ENCODE results near the gene NUP85.
A peak's percentile ranks its signal among the peaks of the same experiment; 100 is the strongest.

The NUP85 gene

GRCh38 chr17:75168998-75169397 is 36.5 kb upstream of the NUP85 start:
- Histone ChIP-seq H3K9ac (ENCODE audit: insufficient read length, low read depth) (no peak overlapping the region), H3K36me3 (ENCODE audit: insufficient read depth, insufficient read length, low read length) (peaks cover 72% of the 10 kb centered on the region), H3K4me3 (ENCODE audit: insufficient read length, low read depth) (no peak overlapping the region), H3K27me3 (ENCODE audit: insufficient read depth, insufficient read length) (no peaks in the 10 kb centered on the region), H3K9me3 (ENCODE audit: insufficient read depth, low read length) (no peaks in the 10 kb centered on the region), H3K4me1 (ENCODE audit: insufficient read depth, insufficient read length) (no peaks in the 10 kb centered on the region)
- DNase-seq (ENCODE audit: low read depth, low spot score) = no peak
- TF ChIP-seq ZNF274 (IDR thresholded peaks at IDR 0.05; ENCODE audit: low read depth, low read length) (no peak), YY1 (IDR thresholded peaks at IDR 0.05; ENCODE audit: insufficient read depth, insufficient read length) (no peak), SUZ12 (IDR thresholded peaks at IDR 0.05; ENCODE audit: extremely low read depth, insufficient read depth, insufficient read length) (no peak)

- H3K36me3 ChIP-seq (ENCODE audit: insufficient read depth, insufficient read length, low read length) = peaks cover 90% of the 10 kb centered on the region
- DNase-seq (ENCODE audit: low read depth, low spot score) = no peak
- H3K4me1 ChIP-seq (ENCODE audit: insufficient read depth, insufficient read length) = peaks cover 2% of the 10 kb centered on the region
- TF ChIP-seq ZNF274 (IDR thresholded peaks at IDR 0.05; ENCODE audit: low read depth, low read length) (no peak), SUZ12 (IDR thresholded peaks at IDR 0.05; ENCODE audit: extremely low read depth, insufficient read depth, insufficient read length) (no peak), YY1 (IDR thresholded peaks at IDR 0.05; ENCODE audit: insufficient read depth, insufficient read length) (no peak)
- H3K4me3 ChIP-seq (ENCODE audit: insufficient read length, low read depth) = no peak overlapping the region
- no peaks in the 10 kb centered on the region for H3K9me3 ChIP-seq (ENCODE audit: insufficient read depth, low read length)
- H3K9ac ChIP-seq (ENCODE audit: insufficient read length, low read depth) = no peak overlapping the region
- no peaks in the 10 kb centered on the region for H3K27me3 ChIP-seq (ENCODE audit: insufficient read depth, insufficient read length)
Observed at GRCh38 chr17:75173526-75173925, 32.0 kb upstream of the NUP85 start.

GRCh38 chr17:75174996-75175395 is 30.5 kb upstream of the NUP85 start:
- no peak for DNase-seq (ENCODE audit: low read depth, low spot score)
- Histone ChIP-seq H3K4me3 (ENCODE audit: insufficient read length, low read depth) (no peak overlapping the region), H3K36me3 (ENCODE audit: insufficient read depth, insufficient read length, low read length) (peaks cover 96% of the 10 kb centered on the region), H3K27me3 (ENCODE audit: insufficient read depth, insufficient read length) (no peaks in the 10 kb centered on the region), H3K9me3 (ENCODE audit: insufficient read depth, low read length) (no peaks in the 10 kb centered on the region), H3K9ac (ENCODE audit: insufficient read length, low read depth) (no peak overlapping the region), H3K4me1 (ENCODE audit: insufficient read depth, insufficient read length) (peaks cover 3% of the 10 kb centered on the region)
- TF ChIP-seq ZNF274 (IDR thresholded peaks at IDR 0.05; ENCODE audit: low read depth, low read length) (no peak), SUZ12 (IDR thresholded peaks at IDR 0.05; ENCODE audit: extremely low read depth, insufficient read depth, insufficient read length) (no peak), YY1 (IDR thresholded peaks at IDR 0.05; ENCODE audit: insufficient read depth, insufficient read length) (no peak)

GRCh38 chr17:75176625-75177024 is 28.9 kb upstream of the NUP85 start:
- H3K4me1 ChIP-seq (ENCODE audit: insufficient read depth, insufficient read length) = peaks cover 3% of the 10 kb centered on the region

GRCh38 chr17:75178453-75178852 is 27.0 kb upstream of the NUP85 start:
- Histone ChIP-seq H3K4me1 (ENCODE audit: insufficient read depth, insufficient read length) (peaks cover 3% of the 10 kb centered on the region), H3K27me3 (ENCODE audit: insufficient read depth, insufficient read length) (no peaks in the 10 kb centered on the region), H3K36me3 (ENCODE audit: insufficient read depth, insufficient read length, low read length) (peaks cover 74% of the 10 kb centered on the region), H3K9ac (ENCODE audit: insufficient read length, low read depth) (no peak overlapping the region), H3K4me3 (ENCODE audit: insufficient read length, low read depth) (no peak overlapping the region), H3K9me3 (ENCODE audit: insufficient read depth, low read length) (no peaks in the 10 kb centered on the region)
- DNase-seq (ENCODE audit: low read depth, low spot score) = no peak
- TF ChIP-seq YY1 (IDR thresholded peaks at IDR 0.05; ENCODE audit: insufficient read depth, insufficient read length) (no peak), SUZ12 (IDR thresholded peaks at IDR 0.05; ENCODE audit: extremely low read depth, insufficient read depth, insufficient read length) (no peak)

More at GRCh38 chr17:75176625-75177024, 28.9 kb upstream of the NUP85 start:
- Histone ChIP-seq H3K36me3 (ENCODE audit: insufficient read depth, insufficient read length, low read length) (peaks cover 91% of the 10 kb centered on the region), H3K9ac (ENCODE audit: insufficient read length, low read depth) (no peak overlapping the region), H3K9me3 (ENCODE audit: insufficient read depth, low read length) (no peaks in the 10 kb centered on the region), H3K27me3 (ENCODE audit: insufficient read depth, insufficient read length) (no peaks in the 10 kb centered on the region), H3K4me3 (ENCODE audit: insufficient read length, low read depth) (no peak overlapping the region)
- DNase-seq (ENCODE audit: low read depth, low spot score) = no peak
- TF ChIP-seq ZNF274 (IDR thresholded peaks at IDR 0.05; ENCODE audit: low read depth, low read length) = no peak
- no peak for TF ChIP-seq SUZ12 (IDR thresholded peaks at IDR 0.05; ENCODE audit: extremely low read depth, insufficient read depth, insufficient read length)
- TF ChIP-seq YY1 (IDR thresholded peaks at IDR 0.05; ENCODE audit: insufficient read depth, insufficient read length) = no peak

GRCh38 chr17:75181110-75181509 is 24.4 kb upstream of the NUP85 start:
- no peak for DNase-seq (ENCODE audit: low read depth, low spot score)
- Histone ChIP-seq H3K36me3 (ENCODE audit: insufficient read depth, insufficient read length, low read length) (peaks cover 47% of the 10 kb centered on the region), H3K9me3 (ENCODE audit: insufficient read depth, low read length) (no peaks in the 10 kb centered on the region), H3K4me3 (ENCODE audit: insufficient read length, low read depth) (peak overlapping the region; percentile 98), H3K4me1 (ENCODE audit: insufficient read depth, insufficient read length) (peaks cover 2% of the 10 kb centered on the region), H3K27me3 (ENCODE audit: insufficient read depth, insufficient read length) (no peaks in the 10 kb centered on the region), H3K9ac (ENCODE audit: insufficient read length, low read depth) (peak overlapping the region; percentile 99)
- TF ChIP-seq SUZ12 (IDR thresholded peaks at IDR 0.05; ENCODE audit: extremely low read depth, insufficient read depth, insufficient read length) (no peak), YY1 (IDR thresholded peaks at IDR 0.05; ENCODE audit: insufficient read depth, insufficient read length) (no peak), ZNF274 (IDR thresholded peaks at IDR 0.05; ENCODE audit: low read depth, low read length) (no peak)

GRCh38 chr17:75181608-75182318 is 23.7 kb upstream of the NUP85 start:
- Histone ChIP-seq H3K4me3 (ENCODE audit: insufficient read length, low read depth) (peak overlapping the region; percentile 98), H3K36me3 (ENCODE audit: insufficient read depth, insufficient read length, low read length) (peaks cover 41% of the 10 kb centered on the region), H3K4me1 (ENCODE audit: insufficient read depth, insufficient read length) (peaks cover 2% of the 10 kb centered on the region), H3K9me3 (ENCODE audit: insufficient read depth, low read length) (no peaks in the 10 kb centered on the region), H3K27me3 (ENCODE audit: insufficient read depth, insufficient read length) (no peaks in the 10 kb centered on the region), H3K9ac (ENCODE audit: insufficient read length, low read depth) (peak overlapping the region; percentile 99)
- TF ChIP-seq YY1 (IDR thresholded peaks at IDR 0.05; ENCODE audit: insufficient read depth, insufficient read length) (no peak), SUZ12 (IDR thresholded peaks at IDR 0.05; ENCODE audit: extremely low read depth, insufficient read depth, insufficient read length) (no peak), ZNF274 (IDR thresholded peaks at IDR 0.05; ENCODE audit: low read depth, low read length) (no peak)
- no peak for DNase-seq (ENCODE audit: low read depth, low spot score)
